Glutamatergic neuron (in vitro differentiated cells): ENCODE results near the gene HMGXB3. TPM values are rescaled to one million over a fixed set of nuclear protein-coding genes. Genes with fewer than 3 reads are reported as not detected.

Experiments
- DNase-seq: peaks from one replicate; pipeline ENCODE4 v3.0.0; 2022
- H3K27ac Mint-ChIP-seq: one replicate; pipeline ENCODE4 v1.8.0; 2020; ENCODE audit warnings: mild to moderate bottlenecking, mixed read lengths, inconsistent platforms; ENCODE audit not compliant: unreplicated experiment
- H3K27me3 Mint-ChIP-seq: one replicate; pipeline ENCODE4 v1.8.0; 2020; ENCODE audit warnings: mild to moderate bottlenecking, moderate library complexity, mixed read lengths, inconsistent platforms; ENCODE audit not compliant: unreplicated experiment
- H3K36me3 Mint-ChIP-seq: one replicate; pipeline ENCODE4 v1.8.0; 2020; ENCODE audit warnings: mild to moderate bottlenecking, mixed read lengths, inconsistent platforms; ENCODE audit not compliant: unreplicated experiment
- H3K4me1 Mint-ChIP-seq: one replicate; pipeline ENCODE4 v1.8.0; 2020; ENCODE audit warnings: mild to moderate bottlenecking, low read depth, mixed read lengths, inconsistent platforms; ENCODE audit not compliant: unreplicated experiment
- H3K4me3 Mint-ChIP-seq: one replicate; pipeline ENCODE4 v1.8.0; 2020; ENCODE audit warnings: mild to moderate bottlenecking, mixed read lengths, inconsistent platforms; ENCODE audit not compliant: unreplicated experiment
- H3K9me3 Mint-ChIP-seq: one replicate; pipeline ENCODE4 v1.8.0; 2020; ENCODE audit warnings: mild to moderate bottlenecking, moderate library complexity, mixed read lengths, inconsistent platforms; ENCODE audit not compliant: unreplicated experiment
- CTCF ChIP-seq: fragments of 200-600 bp; sonication (generic); IDR thresholded peaks from one replicate; pipeline ENCODE4 v1.5.0; 2021; ENCODE audit not compliant: partially characterized antibody, unreplicated experiment
- total RNA-seq: library from RNA; stranded (reverse); fragmentation: NEBNext Ultra II Directional; extraction: Animal tissue kit (Norgen Biotek cat#: 25700); gene quantifications from one replicate; pipeline ENCODE4 v1.2.1, GENCODE V29; 2021; ENCODE audit not compliant: unreplicated experiment

HMGXB3 gene
- total RNA-seq, 1 donor from 2014 or later: 48.6 TPM

- H3K27me3 Mint-ChIP-seq: peaks cover 2% of the 10 kb centered on the region
- no peak for TF ChIP-seq CTCF
- DNase-seq: no peak
- H3K36me3 Mint-ChIP-seq: no peaks in the 10 kb centered on the region
- H3K9me3 Mint-ChIP-seq: peaks cover 2% of the 10 kb centered on the region
- no peak overlapping the region for H3K4me3 Mint-ChIP-seq
- H3K4me1 Mint-ChIP-seq: no peaks in the 10 kb centered on the region
- H3K27ac Mint-ChIP-seq: no peak overlapping the region
Measured at GRCh38 chr5:150085191-150085912, 84.8 kb downstream of the HMGXB3 start.

- Mint-ChIP-seq H3K27me3 (peaks cover 2% of the 10 kb centered on the region), H3K4me1 (no peaks in the 10 kb centered on the region), H3K27ac (no peak within 1 kb of the TSS), H3K9me3 (peaks cover 1% of the 10 kb centered on the region), H3K36me3 (no peaks in the 10 kb centered on the region), H3K4me3 (no peak within 1 kb of the TSS)
- no peak for DNase-seq
- TF ChIP-seq CTCF: no peak
Measured at GRCh38 chr5:150085950-150086715, 85.6 kb downstream of the HMGXB3 start, which contains the start of gene CSF1R. CSF1R (minus strand) TSS chr5:150086554; CDS start chr5:150086427, 127 bp downstream.

GRCh38 chr5:150092159-150092787 lies 91.7 kb downstream of the HMGXB3 start:
- Mint-ChIP-seq H3K4me1 (no peaks in the 10 kb centered on the region), H3K36me3 (no peaks in the 10 kb centered on the region), H3K27ac (no peak overlapping the region), H3K4me3 (no peak overlapping the region), H3K27me3 (peaks cover 1% of the 10 kb centered on the region), H3K9me3 (no peaks in the 10 kb centered on the region)
- DNase-seq: no peak
- no peak for TF ChIP-seq CTCF

GRCh38 chr5:150097152-150097551 lies 96.6 kb downstream of the HMGXB3 start:
- no peak overlapping the region for H3K4me3 Mint-ChIP-seq

More at GRCh38 chr5:150097152-150097551, 96.6 kb downstream of the HMGXB3 start:
- TF ChIP-seq CTCF: no peak
- Mint-ChIP-seq H3K27ac (no peak overlapping the region), H3K4me1 (no peaks in the 10 kb centered on the region), H3K36me3 (no peaks in the 10 kb centered on the region), H3K27me3 (peaks cover 1% of the 10 kb centered on the region), H3K9me3 (no peaks in the 10 kb centered on the region)
- no peak for DNase-seq
